WTC11 (cell line): Measurements from ENCODE around the gene GCSAML. TPM values are rescaled to one million over a fixed set of nuclear protein-coding genes. Genes with fewer than 3 reads are reported as not detected.

Experiments
- ATAC-seq: fragments of 200-7000 bp; cut with Tn5 transposase; 2 replicates; pipeline ENCODE4 v1.10.0; 2021; ENCODE audit warnings: mild to moderate bottlenecking, moderate library complexity
- CTCF ChIA-PET: fragments of 300-600 bp; sonication (Branson Sonifier 250); formaldehyde crosslinking; loops from one replicate; lab custom pipeline; 2021; ENCODE audit warnings: antibody characterized with exemption; lab: Charles Lee
- POLR2A ChIA-PET: fragments of 350-600 bp; sonication (Branson Sonifier 250); formaldehyde crosslinking; loops from one replicate; lab custom pipeline; 2021; ENCODE audit warnings: antibody characterized with exemption; lab: Charles Lee
- DNase-seq: peaks from one replicate; pipeline ENCODE4 v3.0.0; 2021; ENCODE audit warnings: low spot score
- H3K27ac Mint-ChIP-seq: 2 replicates; pipeline ENCODE4 v1.8.0; 2021; ENCODE audit warnings: mixed read lengths
- H3K27me3 Mint-ChIP-seq: 2 replicates; pipeline ENCODE4 v1.8.0; 2021; ENCODE audit warnings: low read depth, mild to moderate bottlenecking, moderate library complexity, mixed read lengths
- H3K36me3 Mint-ChIP-seq: 2 replicates; pipeline ENCODE4 v1.8.0; 2021; ENCODE audit warnings: mixed read lengths
- H3K4me1 Mint-ChIP-seq: 2 replicates; pipeline ENCODE4 v1.8.0; 2022; ENCODE audit warnings: mixed read lengths
- H3K4me3 Mint-ChIP-seq: 2 replicates; pipeline ENCODE4 v1.8.0; 2021; ENCODE audit warnings: mild to moderate bottlenecking, moderate library complexity, mixed read lengths
- H3K9me3 Mint-ChIP-seq: 2 replicates; pipeline ENCODE4 v1.8.0; 2021; ENCODE audit warnings: mixed read lengths
- E2F1 ChIP-seq: sonication (generic); formaldehyde crosslinking; IDR thresholded peaks from 2 replicates; pipeline ENCODE4 v1.8.0; 2022; ENCODE audit warnings: mild to moderate bottlenecking, missing genetic modification reagents
- E2F5 ChIP-seq: sonication (generic); formaldehyde crosslinking; IDR thresholded peaks from 2 replicates; pipeline ENCODE4 v1.8.1; 2022; ENCODE audit warnings: mild to moderate bottlenecking, moderate library complexity, missing genetic modification reagents
- ETV6 ChIP-seq: sonication (generic); formaldehyde crosslinking; IDR thresholded peaks from 2 replicates; pipeline ENCODE4 v1.8.1; 2022; ENCODE audit warnings: mild to moderate bottlenecking, missing genetic modification reagents
- FOXK1 ChIP-seq: sonication (generic); formaldehyde crosslinking; IDR thresholded peaks from 2 replicates; pipeline ENCODE4 v1.8.0; 2022; ENCODE audit warnings: mild to moderate bottlenecking, moderate library complexity, missing genetic modification reagents
- GTF2I ChIP-seq: fragments of 250-450 bp; sonication (Bioruptor Pico); conservative IDR thresholded peaks from 2 replicates; pipeline ENCODE4 v1.4.0; 2021; ENCODE audit warnings: mild to moderate bottlenecking
- HMGA2 ChIP-seq: fragments of 250-450 bp; sonication (Bioruptor Pico); IDR thresholded peaks from 2 replicates; pipeline ENCODE4 v1.4.0; 2021; ENCODE audit warnings: mild to moderate bottlenecking, moderate library complexity
- MXD4 ChIP-seq: fragments of 250-450 bp; sonication (Bioruptor Pico); IDR thresholded peaks from 2 replicates; pipeline ENCODE4 v1.8.0; 2021; ENCODE audit warnings: mild to moderate bottlenecking, moderate library complexity, borderline replicate concordance
- NR1H2 ChIP-seq: sonication (generic); formaldehyde crosslinking; IDR thresholded peaks from 2 replicates; pipeline ENCODE4 v1.9.0; 2021; ENCODE audit warnings: mild to moderate bottlenecking, moderate library complexity, missing genetic modification reagents
- NR2C2 ChIP-seq: sonication (generic); formaldehyde crosslinking; IDR thresholded peaks from 2 replicates; pipeline ENCODE4 v1.8.0; 2022; ENCODE audit warnings: mild to moderate bottlenecking, missing genetic modification reagents
- RELA ChIP-seq: sonication (generic); formaldehyde crosslinking; IDR thresholded peaks from 2 replicates; pipeline ENCODE4 v1.8.1; 2022; ENCODE audit warnings: missing genetic modification reagents, mild to moderate bottlenecking, borderline replicate concordance
- SP1 ChIP-seq: sonication (generic); formaldehyde crosslinking; conservative IDR thresholded peaks from 2 replicates; pipeline ENCODE4 v1.8.1; 2022; ENCODE audit warnings: missing genetic modification reagents
- TEAD1 ChIP-seq: sonication (generic); formaldehyde crosslinking; IDR thresholded peaks from 2 replicates; pipeline ENCODE4 v1.8.0; 2022; ENCODE audit warnings: mild to moderate bottlenecking, missing genetic modification reagents
- TEAD4 ChIP-seq: sonication (generic); formaldehyde crosslinking; IDR thresholded peaks from 2 replicates; pipeline ENCODE4 v1.8.0; 2022; ENCODE audit warnings: mild to moderate bottlenecking, missing genetic modification reagents
- ZNF121 ChIP-seq: sonication (generic); formaldehyde crosslinking; IDR thresholded peaks from 2 replicates; pipeline ENCODE4 v1.8.0; 2023; ENCODE audit warnings: missing genetic modification reagents
- ZNF232 ChIP-seq: sonication (generic); formaldehyde crosslinking; IDR thresholded peaks from 2 replicates; pipeline ENCODE4 v1.8.0; 2022; ENCODE audit warnings: mild to moderate bottlenecking, missing genetic modification reagents
- ZNF416 ChIP-seq: fragments of 250-450 bp; sonication (Bioruptor Pico); IDR thresholded peaks from 2 replicates; pipeline ENCODE4 v1.9.0; 2021; ENCODE audit warnings: mild to moderate bottlenecking, inconsistent platforms
- ZNF423 ChIP-seq: fragments of 250-450 bp; sonication (Bioruptor Pico); IDR thresholded peaks from 2 replicates; pipeline ENCODE4 v2.1.2; 2022; ENCODE audit warnings: mild to moderate bottlenecking, moderate library complexity
- ZNF671 ChIP-seq: fragments of 250-450 bp; sonication (Bioruptor Pico); IDR thresholded peaks from 2 replicates; pipeline ENCODE4 v1.8.0; 2021; ENCODE audit warnings: mild to moderate bottlenecking
- total RNA-seq: library from RNA; stranded (reverse); gene quantifications from 3 replicates; pipeline ENCODE4 v1.2.3, GENCODE V29; 2021
- TF ChIP-seq, protein P1 (sequence below): sonication (generic); formaldehyde crosslinking; IDR thresholded peaks from 2 replicates; pipeline ENCODE4 v1.8.0; 2022; ENCODE audit warnings: mild to moderate bottlenecking, missing genetic modification reagents
- TF ChIP-seq, protein P2 (sequence below): sonication (generic); formaldehyde crosslinking; IDR thresholded peaks from 2 replicates; pipeline ENCODE4 v1.8.0; 2022; ENCODE audit warnings: mild to moderate bottlenecking, missing genetic modification reagents
- TF ChIP-seq, protein P3 (sequence below): sonication (generic); formaldehyde crosslinking; IDR thresholded peaks from 2 replicates; pipeline ENCODE4 v1.8.1; 2023; ENCODE audit warnings: mild to moderate bottlenecking, missing genetic modification reagents, borderline replicate concordance

The GCSAML gene
- total RNA-seq, 1 experiment from 2014 or later = not detected

GRCh38 chr1:247561711-247562110 is 12.8 kb downstream of the GCSAML start (continued):
- TF ChIP-seq E2F1 (CRISPR knock-in tag) (no peak), ZNF423 (CRISPR knock-in tag) (no peak), ZNF416 (no peak), RELA (no peak), TEAD4 (CRISPR knock-in tag) (no peak)

DNA sequence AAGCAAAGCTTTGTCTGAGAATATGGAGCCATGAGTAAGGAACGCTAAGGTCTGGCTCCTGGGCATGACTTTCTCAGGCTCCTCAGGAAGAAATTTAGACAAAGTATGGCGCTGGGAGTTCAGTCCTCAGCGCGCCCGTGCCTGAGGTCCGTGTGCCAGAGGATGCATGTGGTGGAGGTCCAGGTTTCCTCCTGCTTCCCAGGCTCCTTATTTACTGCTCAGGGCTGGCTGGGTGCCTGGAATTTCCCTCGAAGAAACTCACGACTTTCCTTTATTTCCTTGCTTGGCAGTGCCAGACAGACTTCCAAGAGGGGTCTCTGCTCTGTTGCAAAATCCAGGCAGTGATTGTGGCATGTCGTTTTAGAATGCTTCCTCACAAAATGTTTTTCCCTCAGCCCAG is 13.3 kb downstream of the GCSAML start:
- ChIA-PET POLR2A (no interaction called here), CTCF (interaction anchor here (1.3 kb wide), 1 partner anchor 30 kb away, joined by 3 read pairs; no protein-coding TSS in a partner anchor)
- no peaks in the 10 kb centered on the region for H3K9me3 Mint-ChIP-seq

GRCh38 chr1:247574236-247574635 is 25.3 kb downstream of the GCSAML start:
- ChIA-PET POLR2A (no interaction called here), CTCF (no interaction called here)
- Mint-ChIP-seq H3K27ac (no peak overlapping the region), H3K27me3 (no peaks in the 10 kb centered on the region; the same call in 1 of the 2 replicates), H3K4me3 (no peak overlapping the region), H3K9me3 (peaks cover 28% of the 10 kb centered on the region), H3K36me3 (no peaks in the 10 kb centered on the region), H3K4me1 (no peaks in the 10 kb centered on the region; the same call in 1 of the 2 replicates)
- ATAC-seq (no peak), DNase-seq (no peak)
- TF ChIP-seq GTF2I (no peak), NR1H2 (CRISPR knock-in tag) (no peak), MXD4 (CRISPR knock-in tag) (no peak), ZNF121 (CRISPR knock-in tag) (no peak), NR2C2 (CRISPR knock-in tag) (no peak), FOXK1 (CRISPR knock-in tag) (no peak), ZNF671 (CRISPR knock-in tag) (no peak), E2F5 (no peak), ZNF423 (CRISPR knock-in tag) (no peak), TEAD1 (CRISPR knock-in tag) (no peak), HMGA2 (CRISPR knock-in tag) (no peak), ZNF232 (CRISPR knock-in tag) (no peak), ETV6 (no peak), TEAD4 (CRISPR knock-in tag) (no peak)
- TF ChIP-seq, protein P1, sequence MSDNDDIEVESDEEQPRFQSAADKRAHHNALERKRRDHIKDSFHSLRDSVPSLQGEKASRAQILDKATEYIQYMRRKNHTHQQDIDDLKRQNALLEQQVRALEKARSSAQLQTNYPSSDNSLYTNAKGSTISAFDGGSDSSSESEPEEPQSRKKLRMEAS = no peak
- TF ChIP-seq, protein P2, sequence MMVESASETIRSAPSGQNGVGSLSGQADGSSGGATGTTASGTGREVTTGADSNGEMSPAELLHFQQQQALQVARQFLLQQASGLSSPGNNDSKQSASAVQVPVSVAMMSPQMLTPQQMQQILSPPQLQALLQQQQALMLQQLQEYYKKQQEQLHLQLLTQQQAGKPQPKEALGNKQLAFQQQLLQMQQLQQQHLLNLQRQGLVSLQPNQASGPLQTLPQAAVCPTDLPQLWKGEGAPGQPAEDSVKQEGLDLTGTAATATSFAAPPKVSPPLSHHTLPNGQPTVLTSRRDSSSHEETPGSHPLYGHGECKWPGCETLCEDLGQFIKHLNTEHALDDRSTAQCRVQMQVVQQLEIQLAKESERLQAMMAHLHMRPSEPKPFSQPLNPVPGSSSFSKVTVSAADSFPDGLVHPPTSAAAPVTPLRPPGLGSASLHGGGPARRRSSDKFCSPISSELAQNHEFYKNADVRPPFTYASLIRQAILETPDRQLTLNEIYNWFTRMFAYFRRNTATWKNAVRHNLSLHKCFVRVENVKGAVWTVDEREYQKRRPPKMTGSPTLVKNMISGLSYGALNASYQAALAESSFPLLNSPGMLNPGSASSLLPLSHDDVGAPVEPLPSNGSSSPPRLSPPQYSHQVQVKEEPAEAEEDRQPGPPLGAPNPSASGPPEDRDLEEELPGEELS = no peak
- TF ChIP-seq, protein P3, sequence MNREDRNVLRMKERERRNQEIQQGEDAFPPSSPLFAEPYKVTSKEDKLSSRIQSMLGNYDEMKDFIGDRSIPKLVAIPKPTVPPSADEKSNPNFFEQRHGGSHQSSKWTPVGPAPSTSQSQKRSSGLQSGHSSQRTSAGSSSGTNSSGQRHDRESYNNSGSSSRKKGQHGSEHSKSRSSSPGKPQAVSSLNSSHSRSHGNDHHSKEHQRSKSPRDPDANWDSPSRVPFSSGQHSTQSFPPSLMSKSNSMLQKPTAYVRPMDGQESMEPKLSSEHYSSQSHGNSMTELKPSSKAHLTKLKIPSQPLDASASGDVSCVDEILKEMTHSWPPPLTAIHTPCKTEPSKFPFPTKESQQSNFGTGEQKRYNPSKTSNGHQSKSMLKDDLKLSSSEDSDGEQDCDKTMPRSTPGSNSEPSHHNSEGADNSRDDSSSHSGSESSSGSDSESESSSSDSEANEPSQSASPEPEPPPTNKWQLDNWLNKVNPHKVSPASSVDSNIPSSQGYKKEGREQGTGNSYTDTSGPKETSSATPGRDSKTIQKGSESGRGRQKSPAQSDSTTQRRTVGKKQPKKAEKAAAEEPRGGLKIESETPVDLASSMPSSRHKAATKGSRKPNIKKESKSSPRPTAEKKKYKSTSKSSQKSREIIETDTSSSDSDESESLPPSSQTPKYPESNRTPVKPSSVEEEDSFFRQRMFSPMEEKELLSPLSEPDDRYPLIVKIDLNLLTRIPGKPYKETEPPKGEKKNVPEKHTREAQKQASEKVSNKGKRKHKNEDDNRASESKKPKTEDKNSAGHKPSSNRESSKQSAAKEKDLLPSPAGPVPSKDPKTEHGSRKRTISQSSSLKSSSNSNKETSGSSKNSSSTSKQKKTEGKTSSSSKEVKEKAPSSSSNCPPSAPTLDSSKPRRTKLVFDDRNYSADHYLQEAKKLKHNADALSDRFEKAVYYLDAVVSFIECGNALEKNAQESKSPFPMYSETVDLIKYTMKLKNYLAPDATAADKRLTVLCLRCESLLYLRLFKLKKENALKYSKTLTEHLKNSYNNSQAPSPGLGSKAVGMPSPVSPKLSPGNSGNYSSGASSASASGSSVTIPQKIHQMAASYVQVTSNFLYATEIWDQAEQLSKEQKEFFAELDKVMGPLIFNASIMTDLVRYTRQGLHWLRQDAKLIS (CRISPR knock-in tag) = no peak

More for the DNA sequence above, 13.3 kb downstream of the GCSAML start:
- TF ChIP-seq, protein P3 (CRISPR knock-in tag) = no peak
- TF ChIP-seq TEAD1 (CRISPR knock-in tag) = no peak
- TF ChIP-seq SP1 = no peak
- TF ChIP-seq, all 79 proteins: peak for 0
- Mint-ChIP-seq H3K4me3 (no peak overlapping the region), H3K4me1 (peaks cover 10% of the 10 kb centered on the region), H3K27me3 (no peaks in the 10 kb centered on the region), H3K36me3 (no peaks in the 10 kb centered on the region), H3K27ac (no peak overlapping the region)
- DNase-seq = no peak
- ATAC-seq = peak; percentile 62
